H9 (cell line): ENCODE data around the gene COMMD1. TPM values are rescaled to one million over a fixed set of nuclear protein-coding genes. Genes with fewer than 3 reads are reported as not detected.

Source experiments
- DNase-seq: peaks from one replicate; pipeline ENCODE4 v3.0.0-alpha.2; 2017
- H2AFZ ChIP-seq: one replicate; pipeline ENCODE4 v1.6.1; 2013; ENCODE audit warnings: mild to moderate bottlenecking, low read length, control low read depth, moderate library complexity
- H2AK5ac ChIP-seq: 2 replicates; pipeline ENCODE4 v1.6.1; 2013; ENCODE audit warnings: low read length, control low read depth, mixed read lengths; ENCODE audit not compliant: insufficient read length
- H2BK120ac ChIP-seq: one replicate; pipeline ENCODE4 v1.6.1; 2013; ENCODE audit warnings: low read depth, mild to moderate bottlenecking, low read length, control low read depth, inconsistent platforms; ENCODE audit not compliant: poor library complexity, severe bottlenecking
- H2BK12ac ChIP-seq: 2 replicates; pipeline ENCODE4 v1.6.1; 2013; ENCODE audit warnings: low read length, control low read depth, mixed read lengths, low read depth; ENCODE audit not compliant: insufficient read length
- H2BK15ac ChIP-seq: 2 replicates; pipeline ENCODE4 v1.6.1; 2013; ENCODE audit warnings: low read depth, low read length, control low read depth
- H2BK20ac ChIP-seq: one replicate; pipeline ENCODE4 v1.6.1; 2013; ENCODE audit warnings: low read depth, mild to moderate bottlenecking, low read length, control low read depth, inconsistent platforms; ENCODE audit not compliant: poor library complexity, severe bottlenecking
- H2BK5ac ChIP-seq: 2 replicates; pipeline ENCODE4 v1.6.1; 2013; ENCODE audit warnings: low read length, control low read depth, mixed read lengths; ENCODE audit not compliant: insufficient read length
- H3K14ac ChIP-seq: 2 replicates; pipeline ENCODE4 v1.6.1; 2013; ENCODE audit warnings: low read length, control low read depth; ENCODE audit not compliant: insufficient read depth
- H3K18ac ChIP-seq: 2 replicates; pipeline ENCODE4 v1.6.1; 2013; ENCODE audit warnings: low read depth, mild to moderate bottlenecking, mixed read lengths, low read length, control low read depth; ENCODE audit not compliant: insufficient read length
- H3K23ac ChIP-seq: 2 replicates; pipeline ENCODE4 v1.6.1; 2013; ENCODE audit warnings: low read length, control low read depth, mixed read lengths, low read depth; ENCODE audit not compliant: insufficient read length
- H3K23me2 ChIP-seq: 2 replicates; pipeline ENCODE4 v1.6.1; 2013; ENCODE audit warnings: low read depth, mild to moderate bottlenecking, mixed read lengths, low read length, control low read depth; ENCODE audit not compliant: insufficient read length, poor library complexity, severe bottlenecking
- H3K27ac ChIP-seq: 2 replicates; pipeline ENCODE4 v1.5.1; 2013; ENCODE audit warnings: low read length, control low read depth, mixed read lengths, low read depth; ENCODE audit not compliant: insufficient read length
- H3K27me3 ChIP-seq: 2 replicates; pipeline ENCODE4 v1.6.1; 2013; ENCODE audit warnings: low read length, control low read depth, inconsistent platforms; ENCODE audit not compliant: insufficient read depth
- H3K4ac ChIP-seq: 2 replicates; pipeline ENCODE4 v1.6.1; 2013; ENCODE audit warnings: low read depth, mild to moderate bottlenecking, control low read depth, inconsistent platforms, low read length, moderate library complexity
- H3K4me1 ChIP-seq: 2 replicates; pipeline ENCODE4 v1.6.1; 2013; ENCODE audit warnings: low read length, control low read depth, inconsistent platforms; ENCODE audit not compliant: insufficient read depth
- H3K4me2 ChIP-seq: 2 replicates; pipeline ENCODE4 v1.6.1; 2013; ENCODE audit warnings: low read length, control low read depth, mixed read lengths; ENCODE audit not compliant: insufficient read length, insufficient read depth
- H3K56ac ChIP-seq: 2 replicates; pipeline ENCODE4 v1.6.1; 2013; ENCODE audit warnings: low read depth, mild to moderate bottlenecking, mixed read lengths, low read length, control low read depth; ENCODE audit not compliant: insufficient read length
- H3K79me1 ChIP-seq: 2 replicates; pipeline ENCODE4 v1.6.1; 2013; ENCODE audit warnings: low read depth, mild to moderate bottlenecking, moderate library complexity, low read length, control low read depth, inconsistent platforms; ENCODE audit not compliant: insufficient read depth, poor library complexity, severe bottlenecking
- H3K79me2 ChIP-seq: 2 replicates; pipeline ENCODE4 v1.6.1; 2013; ENCODE audit warnings: low read length, control low read depth, inconsistent platforms; ENCODE audit not compliant: insufficient read depth
- H3K9ac ChIP-seq: 2 replicates; pipeline ENCODE4 v1.6.1; 2013; ENCODE audit warnings: low read length, control low read depth, mixed read lengths; ENCODE audit not compliant: insufficient read length; ENCODE audit errors: extremely low read depth
- H3K9me3 ChIP-seq: one replicate; pipeline ENCODE4 v1.6.1; 2013; ENCODE audit warnings: low read depth, low read length, inconsistent platforms; ENCODE audit not compliant: control insufficient read depth
- H3T11ph ChIP-seq: one replicate; pipeline ENCODE4 v1.6.1; 2013; ENCODE audit warnings: mild to moderate bottlenecking, low read length, control low read depth, inconsistent platforms
- H4K20me1 ChIP-seq: one replicate; pipeline ENCODE4 v1.6.1; 2013; ENCODE audit not compliant: control insufficient read depth, insufficient read length, insufficient read depth
- H4K5ac ChIP-seq: 2 replicates; pipeline ENCODE4 v1.6.1; 2013; ENCODE audit warnings: low read depth, mild to moderate bottlenecking, mixed read lengths, low read length, control low read depth; ENCODE audit not compliant: insufficient read length
- H4K8ac ChIP-seq: replicated peaks from 2 replicates; pipeline ENCODE4 v1.6.1; 2013; ENCODE audit warnings: low read length, control low read depth, mixed read lengths, low read depth; ENCODE audit not compliant: insufficient read length
- H4K91ac ChIP-seq: 2 replicates; pipeline ENCODE4 v1.6.1; 2013; ENCODE audit warnings: low read depth, mild to moderate bottlenecking, moderate library complexity, mixed read lengths, low read length, control low read depth; ENCODE audit not compliant: insufficient read length
- H3K27ac Mint-ChIP-seq, 3 experiments: 2 replicates in 2 of 3; 3 replicates in 1 of 3; pipeline ENCODE4 v1.8.0; 2020 to 2021; ENCODE audit warnings: mixed read lengths in 3 of 3, mild to moderate bottlenecking in 1 of 3, moderate library complexity in 1 of 3
- H3K27me3 Mint-ChIP-seq: 2 replicates; pipeline ENCODE4 v1.8.0; 2021; ENCODE audit warnings: low read depth, mild to moderate bottlenecking, moderate library complexity, mixed read lengths
- H3K36me3 Mint-ChIP-seq, 3 experiments: 2 replicates in 2 of 3; 3 replicates in 1 of 3; pipeline ENCODE4 v1.8.0; 2020 to 2021; ENCODE audit warnings: low read depth in 3 of 3, mixed read lengths in 3 of 3; ENCODE audit not compliant: insufficient read depth in 1 of 3
- H3K4me1 Mint-ChIP-seq, 2 experiments: 2 replicates each; pipeline ENCODE4 v1.8.0; 2020; ENCODE audit warnings: mixed read lengths in 2 of 2
- H3K4me3 Mint-ChIP-seq, 2 experiments: 2 replicates in 1 of 2; 3 replicates in 1 of 2; pipeline ENCODE4 v1.8.0; 2020 to 2021; ENCODE audit warnings: mild to moderate bottlenecking in 2 of 2, mixed read lengths in 2 of 2, moderate library complexity in 1 of 2
- H3K9me3 Mint-ChIP-seq, 2 experiments: 2 replicates in 1 of 2; 3 replicates in 1 of 2; pipeline ENCODE4 v1.8.0; 2020; ENCODE audit warnings: mild to moderate bottlenecking in 2 of 2, mixed read lengths in 2 of 2, moderate library complexity in 1 of 2
- CTCF ChIP-seq: fragments of 200-600 bp; sonication (generic); conservative IDR thresholded peaks from 3 replicates; pipeline ENCODE4 v1.8.0; 2021; ENCODE audit warnings: antibody characterized with exemption, mild to moderate bottlenecking
- total RNA-seq: library from RNA; stranded (reverse); gene quantifications from 2 replicates; pipeline ENCODE4 v1.2.1, GENCODE V29; 2021

The COMMD1 gene
- total RNA-seq, 1 experiment from 2014 or later = 31.5 TPM

- Histone ChIP-seq H3K4ac (no peak overlapping the region), H2BK12ac (no peak overlapping the region), H4K91ac (no peak overlapping the region), H2BK15ac (no peak overlapping the region), H3K56ac (no peak overlapping the region), H3K27ac (no peak overlapping the region), H3T11ph (no peak overlapping the region), H3K27me3 (no peaks in the 10 kb centered on the region), H3K23ac (no peak overlapping the region), H3K9ac (no peak overlapping the region), H2BK20ac (no peak overlapping the region), H4K20me1 (no peaks in the 10 kb centered on the region), H3K9me3 (no peaks in the 10 kb centered on the region), H3K79me1 (no peaks in the 10 kb centered on the region), H3K79me2 (no peaks in the 10 kb centered on the region), H3K4me1 (peaks cover 7% of the 10 kb centered on the region), H2AFZ (no peak overlapping the region), H4K8ac (no peak overlapping the region), H3K23me2 (no peaks in the 10 kb centered on the region), H4K5ac (no peak overlapping the region), H2BK120ac (no peak overlapping the region), H3K18ac (no peak overlapping the region), H2AK5ac (no peak overlapping the region), H3K4me2 (no peak overlapping the region), H3K14ac (no peak overlapping the region), H2BK5ac (no peak overlapping the region)
- DNase-seq = no peak
- no peak overlapping the region for H3K4me3 Mint-ChIP-seq
- TF ChIP-seq CTCF = no peak
- no peak overlapping the region for H3K27ac Mint-ChIP-seq
- no peaks in the 10 kb centered on the region for H3K9me3 Mint-ChIP-seq
- H3K36me3 Mint-ChIP-seq = 0 out of 7 replicates have a peak, but pooled peaks cover 0 to 2% (median 0%) of the 10 kb centered on the region in 3 experiments
- no peaks in the 10 kb centered on the region for H3K27me3 Mint-ChIP-seq
- H3K4me1 Mint-ChIP-seq = peaks cover 28 to 39% of the 10 kb centered on the region in 2 experiments
Observed at GRCh38 chr2:62149708-62150107, 244.2 kb downstream of the COMMD1 start.
